Heart left ventricle (tissue), 13 donors: ENCODE results near the gene ESPNL.

Experiments used
- CTCF ChIP-seq, 12 donors: fragments of 200-600 bp; sonication (generic) in 4 of 12; IDR thresholded peaks; one replicate each; pipeline versions ENCODE4 v1.5.0 to v1.8.0; 2018 to 2022; ENCODE audit warnings: antibody characterized with exemption in 12 of 12, mild to moderate bottlenecking in 5 of 12
- POLR2A ChIP-seq, 2 donors: fragments of 450-650 bp; IDR thresholded peaks; one replicate each; pipeline ENCODE4 v1.6.1; 2017; ENCODE audit warnings: antibody characterized with exemption in 2 of 2, mild to moderate bottlenecking in 2 of 2, moderate library complexity in 2 of 2
- donor health status: ischemic (EF 13 %, LVEDD 7.1; RV severe dilation, severe dysfunction).
- donor health status: DM: no; HTN: yes; CAD: no.
- donor health status: DM: no; HTN: no; CAD: no.
- donor health status: ischemic (EF 25% LVEDD 6.9; RV normal size, moderate dysfunction).
- donor health status: ischemic (EF 25% LVEDD 5.7; RV mildly dilated, moderate dysfunction).
- donor health status: ischemic (EF 35%, LVEDD 5.7; RV mildly dilated, moderate dysfunction).
- donor health status: nonischemic (EF 11% LVEDD 7.7; RV severe dilation, severe dysfunction).
- donor health status: DM: yes; HTN: yes; CAD: no.
- donor health status: PGD.
- donor health status: ischemic (EF 29% LVEDD 5.4; RV normal size, mild dysfunction).
- donor health status: nonischemic (EF 23%, LVEDD 6.1; RV moderate dilation, normal function).

- TF ChIP-seq CTCF (IDR thresholded peaks at IDR 0.05) (no peak), POLR2A (IDR thresholded peaks at IDR 0.05) (no peak)
Observed at GRCh38 chr2:238134393-238134785, 34.2 kb downstream of the ESPNL start.
